Measurements from ENCODE around the gene TPST1.

GRCh38 chr7:66323114-66323796 lies 118.1 kb downstream of the TPST1 start:
- TF ChIP-seq POLR2AphosphoS5 (IDR thresholded peaks at IDR 0.05; ENCODE audit: borderline replicate concordance, low read depth, low read length) (no peak), EZH2 (IDR thresholded peaks at IDR 0.05) (no peak), FOXP2 (optimal IDR thresholded peaks at IDR 0.05; ENCODE audit: control extremely low read depth, extremely low read length, insufficient read depth) (no peak)

All from SK-N-MC (cell line).